HepG2 (cell line): ENCODE results near the gene PARVB. TPM values are rescaled to one million over a fixed set of nuclear protein-coding genes. Genes with fewer than 3 reads are reported as not detected.

Experiments
- ATAC-seq: fragments of 200-7000 bp; cut with Tn5 transposase; 3 replicates; pipeline ENCODE4 v1.9.1; 2020; ENCODE audit warnings: mild to moderate bottlenecking, moderate library complexity
- BruUV-seq: library from RNA; stranded (reverse); fragments of 400-500 nt; replicated peaks from 2 replicates; lab custom pipeline; 2021; lab: Mats Ljungman, UMichigan
- CTCF ChIA-PET: fragments of 300-600 bp; formaldehyde crosslinking; extraction: SDS; loops from one replicate; lab custom pipeline; 2021; ENCODE audit warnings: low total read pairs, inconsistent platforms, low intra/inter-chr PET ratio; lab: Yijun Ruan, JAX
- POLR2A ChIA-PET: fragments of 350-600 bp; sonication (Branson Sonifier 250); formaldehyde crosslinking; loops from one replicate; lab custom pipeline; 2020; ENCODE audit warnings: antibody characterized with exemption, inconsistent platforms; lab: Yijun Ruan, JAX
- DNase-seq: peaks from one replicate; pipeline ENCODE4 v3.0.0-alpha.2; 2015; ENCODE audit warnings: low spot score
- FAIRE-seq: peaks from 3 replicates; lab custom pipeline; 2011; peaks lifted over from hg19 to GRCh38; lab: Jason Lieb, UNC
- H2AFZ ChIP-seq: one replicate; pipeline ENCODE4 v1.6.1; 2011; ENCODE audit warnings: low read length, inconsistent platforms
- H3K27ac ChIP-seq: fragments of 300-600 bp; 3 replicates; pipeline ENCODE4 v1.8.0; 2011; ENCODE audit warnings: mixed run types, mild to moderate bottlenecking, mixed read lengths, low read length, inconsistent platforms; ENCODE audit not compliant: insufficient read depth; ENCODE audit errors: extremely low read length
- H3K27me3 ChIP-seq, 2 experiments: fragments of 200-600 bp in 1 of 2; 2 replicates in 1 of 2; 3 replicates in 1 of 2; pipeline versions ENCODE4 v1.6.0 to v1.8.0; 2011; ENCODE audit warnings: low read length in 2 of 2, mild to moderate bottlenecking in 2 of 2, moderate library complexity in 2 of 2, inconsistent platforms in 1 of 2; ENCODE audit not compliant: insufficient read depth in 2 of 2, control insufficient read depth in 1 of 2
- H3K36me3 ChIP-seq, 2 experiments: fragments of 200-600 bp in 1 of 2; replicated peaks in 1 of 2; 2 replicates in 1 of 2; 3 replicates in 1 of 2; pipeline versions ENCODE4 v1.5.1 to v1.8.0; 2011; ENCODE audit warnings: low read length in 2 of 2, inconsistent platforms in 1 of 2; ENCODE audit not compliant: insufficient read depth in 2 of 2, control insufficient read depth in 1 of 2
- H3K4me1 ChIP-seq: 2 replicates; pipeline ENCODE4 v1.5.1; 2012; ENCODE audit warnings: low read length, inconsistent platforms; ENCODE audit not compliant: insufficient read depth
- H3K4me2 ChIP-seq: 2 replicates; pipeline ENCODE4 v1.6.0; 2011; ENCODE audit warnings: low read depth, low read length, inconsistent platforms
- H3K4me3 ChIP-seq, 3 experiments: fragments of 200-600 bp in 1 of 3; sonication (generic), shearing (Covaris generic) in 1 of 3; replicated peaks in 1 of 3; 2 replicates each; pipeline ENCODE4 v1.5.1; 2011 to 2016; ENCODE audit warnings: low read length in 3 of 3, inconsistent platforms in 2 of 3, low read depth in 2 of 3, mild to moderate bottlenecking in 2 of 3, control low read depth in 1 of 3, mixed read lengths in 1 of 3; ENCODE audit not compliant: insufficient read depth in 1 of 3
- H3K79me2 ChIP-seq: one replicate; pipeline ENCODE4 v1.6.1; 2011; ENCODE audit warnings: low read length, inconsistent platforms; ENCODE audit not compliant: insufficient read depth
- H3K9ac ChIP-seq: 2 replicates; pipeline ENCODE4 v1.6.0; 2011; ENCODE audit warnings: mild to moderate bottlenecking, low read depth, low read length, inconsistent platforms; ENCODE audit not compliant: insufficient read depth
- H3K9me3 ChIP-seq: 2 replicates; pipeline ENCODE4 v1.5.1; 2012; ENCODE audit warnings: mild to moderate bottlenecking, low read length
- H4K20me1 ChIP-seq: 2 replicates; pipeline ENCODE4 v1.6.0; 2011; ENCODE audit warnings: inconsistent platforms, mild to moderate bottlenecking, low read length, moderate library complexity; ENCODE audit not compliant: insufficient read depth
- KLF16 ChIP-seq, 2 experiments: sonication (generic) in 1 of 2; formaldehyde crosslinking in 1 of 2; IDR thresholded peaks; 2 replicates each; pipeline versions ENCODE4 v1.6.1 to v1.8.0; 2016 to 2023; ENCODE audit warnings: missing genetic modification reagents in 2 of 2, missing compliant biosample characterization in 1 of 2
- MEIS2 ChIP-seq: sonication (generic); formaldehyde crosslinking; IDR thresholded peaks from 2 replicates; pipeline ENCODE4 v1.9.0; 2021; ENCODE audit warnings: mild to moderate bottlenecking, missing genetic modification reagents
- SETDB1 ChIP-seq: sonication (generic); formaldehyde crosslinking; IDR thresholded peaks from 2 replicates; pipeline ENCODE4 v1.5.1; 2020; ENCODE audit warnings: missing genetic modification reagents, mild to moderate bottlenecking, borderline replicate concordance
- ZBTB7B ChIP-seq: sonication (generic); formaldehyde crosslinking; IDR thresholded peaks from 2 replicates; pipeline ENCODE4 v1.4.0; 2020; ENCODE audit warnings: missing genetic modification reagents
- ZNF12 ChIP-seq: sonication (generic); formaldehyde crosslinking; IDR thresholded peaks from 2 replicates; pipeline ENCODE4 v1.5.0; 2020; ENCODE audit warnings: missing genetic modification reagents
- ZNF607 ChIP-seq: sonication (generic); formaldehyde crosslinking; IDR thresholded peaks from 2 replicates; pipeline ENCODE4 v1.5.1; 2020; ENCODE audit warnings: missing genetic modification reagents, mild to moderate bottlenecking, borderline replicate concordance
- ZNF800 ChIP-seq: sonication (generic); formaldehyde crosslinking; IDR thresholded peaks from 2 replicates; pipeline ENCODE4 v1.4.0; 2020; ENCODE audit warnings: missing genetic modification reagents
- ZSCAN31 ChIP-seq: sonication (generic); formaldehyde crosslinking; IDR thresholded peaks from 2 replicates; pipeline ENCODE4 v1.5.0; 2020; ENCODE audit warnings: low read depth, mild to moderate bottlenecking, missing genetic modification reagents
- WGBS: methylation state at CpG from one replicate; pipeline ENCODE4 v1.1.6; 2017; ENCODE audit warnings: low lambda C conversion rate; 5-methylcytosine and 5-hydroxymethylcytosine counted together
- in situ Hi-C: cut with HindIII; loops from 2 replicates; pipeline ENCODE4 v1.10.0; 2017; ENCODE audit warnings: low pct_unique_long_range_greater_than_20kb; ENCODE audit not compliant: extremely low pct_ligation_motif_present
- intact Hi-C: fragments of 100-400 bp; cut with micrococcal nuclease; formaldehyde crosslinking; loops from one replicate; pipeline ENCODE4 v1.10.0; 2022; ENCODE audit not compliant: unreplicated experiment
- polyA plus RNA-seq, 8 experiments: library from polyadenylated mRNA; depleted of rRNA in 3 of 8; stranded (reverse) in 7 of 8; unstranded in 1 of 8; fragments of >200 nt; fragmentation: Illumina TruSeq in 4 of 8; extraction: Trizol in 4 of 8; gene quantifications; 2 replicates each; pipeline versions ENCODE4 v1.2.1 to v1.2.3, GENCODE V29; 2011 to 2016; ENCODE audit warnings: low read depth in 4 of 8, missing spikeins in 1 of 8, mixed read lengths in 1 of 8; ENCODE audit not compliant: insufficient read depth in 1 of 8
- total RNA-seq, 5 experiments: library from RNA; depleted of rRNA; stranded (reverse); fragments of >200 nt; fragmentation: Illumina TruSeq; extraction: Trizol; gene quantifications; 2 replicates each; pipeline ENCODE4 v1.2.3, GENCODE V29; 2016; ENCODE audit warnings: low read depth in 1 of 5
- TF ChIP-seq, protein P1 (sequence below): sonication (generic); formaldehyde crosslinking; IDR thresholded peaks from 2 replicates; pipeline ENCODE4 v1.4.0; 2020; ENCODE audit warnings: missing genetic modification reagents
- TF ChIP-seq, protein P2 (sequence below): sonication (generic); formaldehyde crosslinking; IDR thresholded peaks from 2 replicates; pipeline ENCODE4 v1.9.0; 2021; ENCODE audit warnings: missing genetic modification reagents, borderline replicate concordance
- TF ChIP-seq, protein P3 (sequence below): sonication (generic); formaldehyde crosslinking; IDR thresholded peaks from 2 replicates; pipeline ENCODE4 v1.4.0; 2020; ENCODE audit warnings: missing genetic modification reagents, mild to moderate bottlenecking, borderline replicate concordance

PARVB gene
- total and polyA plus RNA-seq, 2 of the 13 experiments (the other 11 are each of a cell fraction or from before 2014, with no cell fraction given): 0.11 to 0.15 TPM

DNA sequence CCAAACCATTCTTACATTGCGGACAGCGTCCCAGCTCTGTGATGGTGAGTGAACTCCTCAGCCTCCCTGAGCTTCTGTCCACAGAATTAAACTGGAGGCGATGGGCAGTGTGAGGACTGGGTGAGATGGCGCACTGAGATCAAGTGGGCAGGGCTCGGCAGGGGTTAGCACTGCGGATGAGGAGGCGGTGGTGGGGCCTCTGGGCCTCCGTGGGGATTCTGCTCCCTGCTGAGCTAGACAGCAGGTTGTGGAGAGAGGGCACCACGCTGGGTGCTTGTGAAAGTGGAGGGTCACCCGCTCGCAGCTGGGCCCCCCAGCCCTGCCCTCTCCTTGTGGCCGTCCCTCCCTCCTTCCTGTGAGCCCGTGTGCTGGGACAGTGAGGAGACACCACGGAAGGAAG, 131.0 kb downstream of the PARVB start:
- no peak for FAIRE-seq
- H3K4me1 ChIP-seq: no peaks in the 10 kb centered on the region
- H2AFZ ChIP-seq: no peak overlapping the region
- no peaks in the 10 kb centered on the region for H3K9me3 ChIP-seq
- TF ChIP-seq ZSCAN31 (CRISPR knock-in tag): no peak
- TF ChIP-seq ZBTB7B (CRISPR knock-in tag): no peak
- no peak for TF ChIP-seq MEIS2 (CRISPR knock-in tag)
- no peak for TF ChIP-seq SETDB1 (CRISPR knock-in tag)
- TF ChIP-seq, protein P1, sequence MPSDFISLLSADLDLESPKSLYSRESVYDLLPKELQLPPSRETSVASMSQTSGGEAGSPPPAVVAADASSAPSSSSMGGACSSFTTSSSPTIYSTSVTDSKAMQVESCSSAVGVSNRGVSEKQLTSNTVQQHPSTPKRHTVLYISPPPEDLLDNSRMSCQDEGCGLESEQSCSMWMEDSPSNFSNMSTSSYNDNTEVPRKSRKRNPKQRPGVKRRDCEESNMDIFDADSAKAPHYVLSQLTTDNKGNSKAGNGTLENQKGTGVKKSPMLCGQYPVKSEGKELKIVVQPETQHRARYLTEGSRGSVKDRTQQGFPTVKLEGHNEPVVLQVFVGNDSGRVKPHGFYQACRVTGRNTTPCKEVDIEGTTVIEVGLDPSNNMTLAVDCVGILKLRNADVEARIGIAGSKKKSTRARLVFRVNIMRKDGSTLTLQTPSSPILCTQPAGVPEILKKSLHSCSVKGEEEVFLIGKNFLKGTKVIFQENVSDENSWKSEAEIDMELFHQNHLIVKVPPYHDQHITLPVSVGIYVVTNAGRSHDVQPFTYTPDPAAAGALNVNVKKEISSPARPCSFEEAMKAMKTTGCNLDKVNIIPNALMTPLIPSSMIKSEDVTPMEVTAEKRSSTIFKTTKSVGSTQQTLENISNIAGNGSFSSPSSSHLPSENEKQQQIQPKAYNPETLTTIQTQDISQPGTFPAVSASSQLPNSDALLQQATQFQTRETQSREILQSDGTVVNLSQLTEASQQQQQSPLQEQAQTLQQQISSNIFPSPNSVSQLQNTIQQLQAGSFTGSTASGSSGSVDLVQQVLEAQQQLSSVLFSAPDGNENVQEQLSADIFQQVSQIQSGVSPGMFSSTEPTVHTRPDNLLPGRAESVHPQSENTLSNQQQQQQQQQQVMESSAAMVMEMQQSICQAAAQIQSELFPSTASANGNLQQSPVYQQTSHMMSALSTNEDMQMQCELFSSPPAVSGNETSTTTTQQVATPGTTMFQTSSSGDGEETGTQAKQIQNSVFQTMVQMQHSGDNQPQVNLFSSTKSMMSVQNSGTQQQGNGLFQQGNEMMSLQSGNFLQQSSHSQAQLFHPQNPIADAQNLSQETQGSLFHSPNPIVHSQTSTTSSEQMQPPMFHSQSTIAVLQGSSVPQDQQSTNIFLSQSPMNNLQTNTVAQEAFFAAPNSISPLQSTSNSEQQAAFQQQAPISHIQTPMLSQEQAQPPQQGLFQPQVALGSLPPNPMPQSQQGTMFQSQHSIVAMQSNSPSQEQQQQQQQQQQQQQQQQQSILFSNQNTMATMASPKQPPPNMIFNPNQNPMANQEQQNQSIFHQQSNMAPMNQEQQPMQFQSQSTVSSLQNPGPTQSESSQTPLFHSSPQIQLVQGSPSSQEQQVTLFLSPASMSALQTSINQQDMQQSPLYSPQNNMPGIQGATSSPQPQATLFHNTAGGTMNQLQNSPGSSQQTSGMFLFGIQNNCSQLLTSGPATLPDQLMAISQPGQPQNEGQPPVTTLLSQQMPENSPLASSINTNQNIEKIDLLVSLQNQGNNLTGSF (CRISPR knock-in tag): no peak
- TF ChIP-seq ZNF607 (CRISPR knock-in tag): no peak
- no peak for TF ChIP-seq KLF16 (CRISPR knock-in tag; IDR thresholded peaks at IDR 0.05)
- TF ChIP-seq, protein P2, sequence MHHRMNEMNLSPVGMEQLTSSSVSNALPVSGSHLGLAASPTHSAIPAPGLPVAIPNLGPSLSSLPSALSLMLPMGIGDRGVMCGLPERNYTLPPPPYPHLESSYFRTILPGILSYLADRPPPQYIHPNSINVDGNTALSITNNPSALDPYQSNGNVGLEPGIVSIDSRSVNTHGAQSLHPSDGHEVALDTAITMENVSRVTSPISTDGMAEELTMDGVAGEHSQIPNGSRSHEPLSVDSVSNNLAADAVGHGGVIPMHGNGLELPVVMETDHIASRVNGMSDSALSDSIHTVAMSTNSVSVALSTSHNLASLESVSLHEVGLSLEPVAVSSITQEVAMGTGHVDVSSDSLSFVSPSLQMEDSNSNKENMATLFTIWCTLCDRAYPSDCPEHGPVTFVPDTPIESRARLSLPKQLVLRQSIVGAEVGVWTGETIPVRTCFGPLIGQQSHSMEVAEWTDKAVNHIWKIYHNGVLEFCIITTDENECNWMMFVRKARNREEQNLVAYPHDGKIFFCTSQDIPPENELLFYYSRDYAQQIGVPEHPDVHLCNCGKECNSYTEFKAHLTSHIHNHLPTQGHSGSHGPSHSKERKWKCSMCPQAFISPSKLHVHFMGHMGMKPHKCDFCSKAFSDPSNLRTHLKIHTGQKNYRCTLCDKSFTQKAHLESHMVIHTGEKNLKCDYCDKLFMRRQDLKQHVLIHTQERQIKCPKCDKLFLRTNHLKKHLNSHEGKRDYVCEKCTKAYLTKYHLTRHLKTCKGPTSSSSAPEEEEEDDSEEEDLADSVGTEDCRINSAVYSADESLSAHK: no peak
- TF ChIP-seq ZNF12 (CRISPR knock-in tag): no peak
- TF ChIP-seq, protein P3, sequence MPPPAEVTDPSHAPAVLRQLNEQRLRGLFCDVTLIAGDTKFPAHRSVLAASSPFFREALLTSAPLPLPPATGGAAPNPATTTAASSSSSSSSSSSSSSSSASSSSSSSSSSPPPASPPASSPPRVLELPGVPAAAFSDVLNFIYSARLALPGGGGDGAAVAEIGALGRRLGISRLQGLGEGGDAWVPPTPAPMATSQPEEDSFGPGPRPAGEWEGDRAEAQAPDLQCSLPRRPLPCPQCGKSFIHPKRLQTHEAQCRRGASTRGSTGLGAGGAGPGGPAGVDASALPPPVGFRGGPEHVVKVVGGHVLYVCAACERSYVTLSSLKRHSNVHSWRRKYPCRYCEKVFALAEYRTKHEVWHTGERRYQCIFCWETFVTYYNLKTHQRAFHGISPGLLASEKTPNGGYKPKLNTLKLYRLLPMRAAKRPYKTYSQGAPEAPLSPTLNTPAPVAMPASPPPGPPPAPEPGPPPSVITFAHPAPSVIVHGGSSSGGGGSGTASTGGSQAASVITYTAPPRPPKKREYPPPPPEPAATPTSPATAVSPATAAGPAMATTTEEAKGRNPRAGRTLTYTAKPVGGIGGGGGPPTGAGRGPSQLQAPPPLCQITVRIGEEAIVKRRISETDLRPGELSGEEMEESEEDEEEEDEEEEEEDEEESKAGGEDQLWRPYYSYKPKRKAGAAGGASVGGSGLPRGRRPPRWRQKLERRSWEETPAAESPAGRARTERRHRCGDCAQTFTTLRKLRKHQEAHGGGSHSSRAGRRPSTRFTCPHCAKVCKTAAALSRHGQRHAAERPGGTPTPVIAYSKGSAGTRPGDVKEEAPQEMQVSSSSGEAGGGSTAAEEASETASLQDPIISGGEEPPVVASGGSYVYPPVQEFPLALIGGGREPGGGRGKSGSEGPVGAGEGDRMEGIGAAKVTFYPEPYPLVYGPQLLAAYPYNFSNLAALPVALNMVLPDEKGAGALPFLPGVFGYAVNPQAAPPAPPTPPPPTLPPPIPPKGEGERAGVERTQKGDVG (CRISPR knock-in tag): no peak
- no peak for TF ChIP-seq ZNF800 (CRISPR knock-in tag)
- H3K79me2 ChIP-seq: no peaks in the 10 kb centered on the region
- in situ Hi-C loops (no loop called here), intact Hi-C loops (no loop called here)
- no peak for ATAC-seq
- DNase-seq: no peak
- WGBS: 77% methylated on average over 5 of the region's 14 CpGs
- H3K27me3 ChIP-seq: peaks cover 0 to 1% of the 10 kb centered on the region in 2 experiments; a peak in 1 of 5 replicates
- POLR2A ChIA-PET: no interaction called here
- no peak overlapping the region for H3K4me3 ChIP-seq
- CTCF ChIA-PET: no interaction called here
- no TSS peak for BruUV-seq
- no peaks in the 10 kb centered on the region for H4K20me1 ChIP-seq
- no peak overlapping the region for H3K9ac ChIP-seq
- no peaks in the 10 kb centered on the region for H3K36me3 ChIP-seq
- H3K4me2 ChIP-seq: no peak overlapping the region
- no peak overlapping the region for H3K27ac ChIP-seq
